ENCODE measurements around the gene TAAR1. TPM values are rescaled to one million over a fixed set of nuclear protein-coding genes. Genes with fewer than 3 reads are reported as not detected.
"Not testable (repeated sequence)": the region's sequence is repeated elsewhere in the genome, so short reads cannot be mapped to it uniquely, and the experiment has no call there.

Gene TAAR1
- total RNA-seq, 1 donor from 2014 or later: not detected

DNA sequence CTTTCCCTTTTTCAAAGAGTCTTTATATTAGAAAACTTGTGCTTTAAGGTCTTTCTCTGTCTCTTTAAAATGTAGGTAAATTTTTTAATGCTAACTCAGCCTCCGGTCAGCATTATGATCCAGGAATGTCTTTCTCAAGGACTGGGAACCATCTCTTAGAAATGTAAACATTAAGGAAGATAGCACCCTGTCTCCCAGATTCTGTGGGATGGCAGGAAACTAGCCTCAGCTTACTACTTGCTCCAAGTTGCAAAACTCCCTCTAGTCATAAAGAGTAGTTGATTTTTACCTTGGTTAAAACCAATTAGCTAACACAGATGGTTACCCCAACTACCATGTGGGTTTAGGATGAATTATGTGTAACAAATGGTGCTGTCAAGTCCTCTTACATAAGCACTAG is 4.7 kb upstream of the TAAR1 start:
- no peak for DNase-seq (ENCODE audit: low read depth in 2 of 2)

DNA sequence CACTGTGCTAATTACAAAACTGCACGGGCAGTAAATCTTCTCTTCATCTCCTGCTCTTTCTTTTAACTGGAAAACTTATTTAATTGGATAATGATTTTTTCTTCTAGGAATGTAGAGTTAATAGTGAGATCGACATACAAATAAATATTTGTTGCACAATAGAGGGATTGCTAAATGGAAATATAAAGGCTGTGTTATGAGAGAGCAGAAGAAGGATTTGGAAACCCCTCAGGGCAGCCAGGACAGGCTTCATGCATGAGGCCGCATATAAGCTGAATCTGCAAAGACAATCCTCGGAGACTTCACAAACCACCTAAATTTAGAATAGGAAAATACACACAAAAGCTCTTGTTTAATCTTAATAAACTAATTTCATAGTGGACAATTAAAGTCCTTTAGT is 2.9 kb upstream of the TAAR1 start:
- DNase-seq (ENCODE audit: low read depth in 2 of 2): no peak

DNA sequence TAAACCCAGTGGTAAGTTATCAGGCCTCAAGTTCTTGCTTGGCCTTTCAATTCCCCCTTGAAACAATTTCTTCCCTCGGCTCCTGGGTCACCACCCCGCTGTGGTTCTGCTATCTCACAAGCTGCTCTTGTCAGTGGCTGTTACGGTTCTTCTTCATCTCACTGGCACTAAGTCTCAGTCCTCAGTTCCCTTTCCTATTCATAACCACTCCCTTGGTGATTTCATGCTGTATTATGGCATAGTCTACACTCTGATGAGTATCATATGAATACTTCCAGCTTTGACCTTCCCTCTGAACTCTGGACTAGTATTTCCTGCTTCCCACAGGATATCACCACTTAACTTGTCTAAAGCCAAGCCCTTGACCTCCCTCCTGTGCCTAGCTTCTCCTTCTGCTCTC is 7.9 kb downstream of the TAAR1 start:
- no peak for DNase-seq (ENCODE audit: low read depth in 2 of 2)

DNA sequence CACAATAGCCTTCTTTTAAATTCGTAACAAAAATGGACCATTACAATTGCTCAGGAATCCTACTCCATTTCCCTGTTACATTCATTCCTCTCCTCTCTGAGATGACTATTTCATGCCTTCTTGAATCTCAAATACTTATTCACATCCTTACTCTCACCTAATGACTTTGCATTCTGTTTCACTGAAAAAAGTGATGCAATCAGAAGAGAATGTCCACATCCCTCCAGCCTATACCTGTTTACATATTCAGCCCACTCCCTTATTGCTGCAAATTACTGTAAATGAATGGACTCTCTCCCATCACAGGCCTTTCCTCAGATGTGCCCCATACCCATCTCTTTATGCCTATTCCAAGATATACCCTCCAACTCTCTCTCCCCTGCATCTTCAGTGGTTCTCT is 8.6 kb downstream of the TAAR1 start:
- no peak for DNase-seq (ENCODE audit: low read depth in 2 of 2)

DNA sequence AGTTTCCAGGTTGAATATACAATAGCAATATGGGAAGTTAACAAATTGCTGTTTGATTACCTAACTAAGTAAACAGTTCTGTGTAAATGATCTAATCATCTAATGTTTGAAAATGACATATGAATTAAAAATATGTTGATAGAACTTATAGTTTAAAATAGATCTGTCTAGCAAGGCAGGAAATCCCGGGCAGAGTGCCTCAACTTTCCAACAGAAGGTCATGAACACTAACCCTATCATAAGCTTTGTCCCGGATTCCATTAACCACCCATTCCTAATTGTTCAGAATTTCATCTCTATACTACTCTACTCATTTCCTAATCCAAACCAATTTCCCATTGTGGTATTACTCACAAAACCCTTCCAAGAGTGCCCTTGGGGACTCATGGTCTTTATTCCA is 10.2 kb downstream of the TAAR1 start:
- no peak for DNase-seq (ENCODE audit: low read depth in 2 of 2)

DNA sequence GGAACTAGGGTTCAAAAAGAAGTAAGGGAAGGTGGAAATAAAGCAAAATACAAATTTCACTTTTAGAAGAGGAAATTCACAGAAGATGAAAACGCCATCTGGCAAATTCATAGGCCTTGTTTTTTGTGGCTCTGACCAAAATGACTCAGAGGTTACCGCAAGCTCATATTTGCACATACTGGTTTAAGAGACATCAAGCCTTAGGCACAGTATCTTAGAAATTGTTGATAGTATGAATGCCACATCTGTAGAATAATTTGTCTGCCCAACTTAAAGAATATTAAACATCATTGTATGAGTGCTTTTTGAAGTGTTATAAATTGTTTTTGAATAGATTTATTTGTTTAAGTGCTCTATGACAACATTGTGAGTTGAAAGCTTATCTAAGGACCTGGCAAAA is 10.6 kb downstream of the TAAR1 start:
- DNase-seq (ENCODE audit: low read depth in 2 of 2): no peak

DNA sequence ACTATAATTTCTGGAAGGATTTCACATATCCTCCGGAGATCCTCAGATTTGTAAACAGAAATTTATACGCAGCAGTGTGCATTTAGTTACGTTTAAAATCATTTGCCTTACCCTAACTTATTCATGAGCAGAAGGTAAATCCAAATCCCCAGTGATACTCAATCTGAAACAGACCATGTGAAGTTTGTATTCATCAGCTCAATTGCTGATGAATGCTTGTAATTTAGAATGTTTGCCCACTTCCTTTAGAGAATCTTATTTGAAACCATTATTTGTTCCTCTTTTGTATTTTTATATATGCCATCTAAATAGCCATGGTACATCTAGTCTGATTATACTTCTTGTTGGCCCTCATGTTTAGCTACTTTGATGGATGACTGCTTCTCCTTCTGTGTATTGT is 15.4 kb downstream of the TAAR1 start:
- no peak for DNase-seq (ENCODE audit: low read depth in 2 of 2)

DNA sequence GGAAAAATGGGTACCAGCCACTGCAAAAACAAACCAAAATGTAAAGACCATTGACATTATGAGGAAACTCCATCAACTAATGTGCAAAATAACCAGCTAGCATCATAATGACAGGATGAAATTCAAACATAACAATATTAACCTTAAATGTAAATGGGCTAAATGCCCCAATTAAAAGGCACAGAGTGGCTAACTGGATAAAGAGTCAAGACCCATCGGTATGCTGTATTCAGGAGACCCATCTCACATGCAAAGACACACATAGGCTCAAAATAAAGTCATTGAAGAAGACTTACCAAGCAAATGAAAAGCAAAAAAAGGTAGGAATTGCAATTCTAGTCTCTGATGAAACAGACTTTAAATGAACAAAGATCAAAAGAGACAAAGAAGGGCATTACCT is 21.8 kb downstream of the TAAR1 start:
- not testable (repeated sequence) for DNase-seq (ENCODE audit: low read depth in 2 of 2)

DNA sequence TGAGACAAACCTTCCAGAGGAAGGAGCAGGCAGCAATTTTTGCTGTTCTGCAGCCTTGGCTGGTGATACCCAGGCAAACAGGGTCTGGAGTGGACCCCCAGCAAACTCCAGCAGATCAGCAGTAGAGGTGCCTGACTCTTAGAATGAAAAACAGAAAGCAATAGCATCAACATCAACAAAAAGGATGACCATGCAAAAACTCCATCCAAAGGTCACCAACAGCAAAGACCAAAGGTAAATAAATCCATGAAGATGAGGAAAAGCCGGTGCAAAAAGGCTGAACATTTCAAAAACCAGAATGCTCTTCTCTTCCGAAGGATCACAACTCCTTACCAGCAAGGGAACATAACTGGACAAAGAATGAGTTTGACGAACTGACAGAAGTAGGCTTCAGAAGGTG is 23.1 kb downstream of the TAAR1 start:
- not testable (repeated sequence) for DNase-seq (ENCODE audit: low read depth in 2 of 2)

DNA sequence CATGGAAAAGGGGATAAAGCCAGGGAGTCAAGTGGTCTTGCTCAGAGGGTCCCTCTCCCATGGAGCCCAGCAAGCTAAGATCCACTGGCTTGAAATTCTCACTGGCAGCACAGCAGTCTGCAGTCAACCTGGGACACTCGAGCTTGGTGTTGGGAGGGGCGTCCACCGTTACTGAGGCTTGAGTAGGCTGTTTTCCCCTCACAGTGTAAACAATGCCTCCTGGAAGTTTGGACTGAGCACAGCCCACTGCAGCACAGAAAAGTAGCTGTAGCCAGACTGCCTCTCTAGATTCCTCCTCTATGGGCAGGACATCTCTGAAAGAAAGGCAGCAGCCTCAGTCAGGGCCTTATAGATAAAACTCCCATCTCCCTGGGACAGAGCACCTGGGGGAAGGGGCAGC is 23.7 kb downstream of the TAAR1 start:
- not testable (repeated sequence) for DNase-seq (ENCODE audit: low read depth in 2 of 2)

DNA sequence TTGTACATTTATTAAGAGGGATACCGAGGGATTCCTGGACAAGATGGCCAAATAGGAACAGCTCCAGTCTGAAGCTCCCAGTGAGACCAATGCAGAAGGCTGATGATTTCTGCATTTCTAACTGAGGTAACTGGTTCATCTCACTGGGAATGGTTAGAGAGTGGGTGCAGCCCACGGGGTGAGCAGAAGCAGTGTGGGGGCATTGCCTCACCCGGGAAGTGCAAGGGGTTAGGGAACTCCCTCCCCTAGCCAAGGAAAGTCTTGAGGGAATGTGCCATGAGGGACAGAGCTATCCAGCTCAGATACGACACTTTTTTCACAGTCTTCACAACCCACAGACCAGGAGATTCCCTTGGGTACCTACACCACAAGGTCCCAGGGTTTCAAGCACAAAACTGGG is 24.2 kb downstream of the TAAR1 start:
- DNase-seq (ENCODE audit: low read depth in 2 of 2): no peak

DNA sequence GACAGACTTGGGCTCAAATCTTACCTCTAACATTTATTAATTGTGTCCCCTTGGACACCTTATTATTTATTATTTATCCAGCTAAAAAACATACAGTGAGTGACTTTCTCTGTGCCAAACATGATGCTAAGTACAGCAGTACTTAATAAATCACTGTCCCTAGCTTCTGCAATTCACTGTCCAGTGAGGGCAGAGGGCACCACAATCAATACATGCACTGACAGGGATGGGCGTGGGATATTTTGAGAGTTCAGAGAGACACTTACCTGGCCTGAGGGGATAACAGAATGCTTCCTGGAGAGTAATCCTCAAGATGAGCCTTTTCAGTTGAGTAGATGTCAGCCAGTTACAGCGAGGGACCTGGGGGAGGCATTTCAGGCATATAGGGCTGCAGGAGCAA is 25.6 kb downstream of the TAAR1 start:
- DNase-seq (ENCODE audit: low read depth in 2 of 2): no peak

DNA sequence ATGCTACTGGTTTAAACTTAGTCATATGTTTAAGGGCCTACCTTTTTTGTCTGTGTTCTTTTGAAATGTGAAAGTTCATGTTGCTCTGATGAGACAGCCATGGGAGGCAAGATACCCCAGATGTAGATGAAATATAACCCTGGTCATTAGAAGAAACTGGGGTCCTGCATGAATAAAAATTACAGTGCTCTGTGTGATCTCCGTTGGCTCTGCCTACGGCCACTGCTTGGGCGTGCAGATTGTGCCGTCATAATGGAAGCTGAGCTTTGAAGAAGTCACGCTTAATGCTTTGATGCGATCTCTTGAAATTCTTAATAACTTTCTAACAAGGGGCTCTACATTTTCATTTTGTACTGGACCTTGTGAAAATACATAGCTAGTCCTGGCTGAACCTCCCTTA is 34.8 kb downstream of the TAAR1 start, which contains the start of gene TAAR2:
TAAR2 (minus strand) TSS at position 101 of the 400 bp plus-strand sequence; CDS start at position 101, 0 bp downstream.
- no peak for DNase-seq (ENCODE audit: low read depth in 2 of 2)

DNA sequence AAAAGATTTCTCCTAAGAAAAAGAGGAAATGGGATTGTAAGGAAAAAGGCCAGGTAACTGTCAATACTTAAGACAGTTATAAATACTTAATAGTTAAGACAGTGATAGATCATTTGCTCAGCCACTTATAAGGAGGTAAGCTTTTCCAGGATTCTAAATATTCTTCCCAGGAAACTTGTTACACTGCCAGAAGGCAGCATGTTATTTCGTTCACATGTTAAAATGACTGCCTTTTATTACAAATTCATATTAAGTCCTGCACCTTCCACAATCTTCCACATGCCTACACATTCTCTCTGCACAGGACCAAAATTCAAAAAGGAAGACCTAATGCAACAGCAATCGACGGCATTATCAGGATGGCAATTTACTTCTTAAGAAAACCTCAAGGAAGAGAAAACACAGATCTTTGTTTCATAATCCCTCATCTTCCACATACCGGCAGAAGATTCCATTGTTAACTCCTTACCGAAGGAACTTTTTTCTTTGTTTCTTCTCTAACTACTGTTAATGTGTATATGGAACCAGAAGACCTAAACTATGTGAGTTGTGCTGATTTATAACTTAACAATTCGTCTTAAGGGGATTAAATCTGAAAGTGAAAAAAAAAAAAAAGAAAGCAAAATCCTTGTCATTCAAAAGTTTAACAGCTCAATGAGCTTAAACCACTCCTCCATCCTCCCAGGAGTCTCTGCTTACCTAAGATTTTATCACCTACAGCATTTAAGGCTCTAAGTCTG is 35.7 kb downstream of the TAAR1 start:
- no peak for DNase-seq (ENCODE audit: low read depth in 2 of 2)

DNA sequence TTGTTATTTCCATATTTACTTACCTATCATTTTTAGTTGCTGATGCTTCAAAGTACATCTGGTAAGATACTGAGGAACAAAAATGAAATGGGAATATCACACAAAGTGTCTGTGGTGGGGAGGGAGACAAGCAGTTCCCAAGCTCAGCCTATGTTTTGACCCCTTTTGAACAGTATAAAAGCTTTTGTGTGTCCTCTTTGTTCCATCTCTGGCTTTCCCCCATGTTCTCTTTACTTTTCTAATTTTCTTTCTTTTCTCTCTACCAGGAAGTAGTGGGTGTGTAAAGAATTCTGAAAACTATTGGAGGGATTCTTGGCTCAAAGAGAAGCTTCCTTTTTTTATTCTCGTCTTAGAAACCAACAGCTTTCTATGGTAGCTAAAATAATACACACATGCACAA is 42.3 kb downstream of the TAAR1 start:
- no peak for DNase-seq (ENCODE audit: low read depth in 2 of 2)

DNA sequence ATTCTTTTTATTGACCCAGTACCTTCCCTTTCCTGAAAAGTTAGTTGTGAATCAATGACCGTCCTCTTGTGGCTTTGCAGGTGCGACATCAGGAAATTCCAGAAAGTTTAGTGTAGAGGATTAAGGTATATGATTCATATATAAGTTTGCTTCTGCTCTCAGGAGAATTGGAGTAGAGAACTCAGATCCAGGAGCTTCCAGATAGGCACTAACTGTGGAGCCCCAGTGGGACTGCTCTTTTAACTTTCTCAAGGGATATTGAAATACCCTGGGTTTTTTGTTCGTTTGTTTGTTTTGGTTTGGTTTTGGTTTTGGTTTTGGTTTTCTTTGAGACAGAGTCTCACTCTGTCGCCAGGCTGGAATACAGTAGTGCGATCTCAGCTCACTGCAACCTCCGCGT is 44.4 kb downstream of the TAAR1 start:
- DNase-seq (ENCODE audit: low read depth in 2 of 2): no peak

DNA sequence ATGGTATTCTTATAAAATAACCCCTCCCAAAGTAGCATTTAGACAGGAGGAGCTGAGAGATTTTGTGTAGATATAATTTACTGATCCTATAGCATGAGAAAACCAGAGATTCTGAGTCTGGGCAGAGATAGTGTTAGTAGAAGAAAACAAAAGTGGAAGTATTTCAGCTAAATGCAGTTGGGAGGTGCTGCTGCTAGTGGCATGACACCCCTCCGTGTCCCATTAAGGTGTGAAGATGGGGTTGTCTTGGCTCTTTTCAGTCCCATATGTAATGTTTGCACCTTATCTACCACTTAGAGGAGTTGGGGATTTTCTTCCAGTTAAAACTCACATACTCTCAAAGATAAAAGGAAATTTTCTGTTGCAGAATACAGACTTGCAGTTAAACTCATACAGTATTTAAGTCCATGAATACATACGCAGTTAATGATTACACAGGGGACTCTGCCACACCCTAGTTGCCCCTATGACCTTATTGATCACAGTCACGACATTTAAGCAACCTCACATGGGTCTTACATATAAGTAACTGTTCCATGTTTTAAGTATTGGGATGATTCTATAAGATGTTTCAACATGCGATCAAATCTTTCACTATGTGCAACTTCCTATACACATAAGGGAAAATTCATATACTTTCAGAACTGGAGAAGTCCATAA is 46.4 kb downstream of the TAAR1 start:
- DNase-seq (ENCODE audit: low read depth in 2 of 2): no peak

DNA sequence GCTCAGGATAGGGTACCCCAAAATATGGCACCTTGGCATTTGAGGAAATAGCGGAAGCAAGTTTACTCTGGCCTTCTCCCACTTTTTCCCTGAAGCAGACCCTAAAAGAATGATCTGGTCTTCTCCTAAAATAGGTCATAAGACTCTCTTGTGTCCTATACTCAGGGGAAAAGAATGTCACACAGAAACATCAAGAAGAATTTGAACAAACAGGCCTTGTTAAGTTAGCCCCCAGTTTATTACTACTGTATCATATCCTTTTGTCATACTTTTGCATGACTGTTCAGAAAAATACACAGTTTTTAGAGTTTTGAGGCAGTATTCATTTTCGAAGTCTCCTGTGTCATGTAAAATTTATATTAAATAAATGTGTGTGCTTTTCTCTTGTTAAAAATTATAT is 47.4 kb downstream of the TAAR1 start:
- DNase-seq (ENCODE audit: low read depth in 2 of 2): no peak

DNA sequence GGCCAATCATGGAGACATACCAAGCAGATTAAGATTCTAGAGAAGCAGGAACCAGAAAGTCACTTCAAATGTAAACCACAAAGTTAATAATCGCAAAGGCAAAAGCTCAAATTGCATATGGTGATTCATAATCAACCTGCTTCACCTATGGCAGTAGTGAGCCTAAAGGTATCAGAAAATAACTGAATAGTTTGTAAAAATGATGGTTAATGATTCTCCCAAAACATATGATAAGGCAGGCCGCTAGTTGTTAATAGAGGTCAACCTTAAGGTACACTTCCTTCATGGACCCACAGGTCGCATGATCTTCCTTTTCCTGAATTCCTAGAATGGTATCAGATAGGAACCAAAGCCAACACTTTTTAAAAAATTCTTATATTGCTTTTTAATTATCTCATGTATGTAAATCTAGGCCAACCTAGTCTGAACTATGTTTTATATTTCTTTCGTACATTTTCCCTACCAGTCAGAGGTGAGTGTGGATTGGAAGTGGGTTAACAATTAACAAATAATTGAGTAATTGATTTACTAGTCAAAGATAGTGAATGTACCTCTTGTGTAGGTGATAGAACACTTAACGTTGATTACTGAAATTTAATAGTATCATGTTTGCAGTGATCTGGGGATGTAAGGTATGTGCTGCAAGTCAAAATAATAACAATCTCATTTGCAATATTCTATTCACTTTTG is 51.3 kb downstream of the TAAR1 start:
- no peak for DNase-seq (ENCODE audit: low read depth in 2 of 2)

DNA sequence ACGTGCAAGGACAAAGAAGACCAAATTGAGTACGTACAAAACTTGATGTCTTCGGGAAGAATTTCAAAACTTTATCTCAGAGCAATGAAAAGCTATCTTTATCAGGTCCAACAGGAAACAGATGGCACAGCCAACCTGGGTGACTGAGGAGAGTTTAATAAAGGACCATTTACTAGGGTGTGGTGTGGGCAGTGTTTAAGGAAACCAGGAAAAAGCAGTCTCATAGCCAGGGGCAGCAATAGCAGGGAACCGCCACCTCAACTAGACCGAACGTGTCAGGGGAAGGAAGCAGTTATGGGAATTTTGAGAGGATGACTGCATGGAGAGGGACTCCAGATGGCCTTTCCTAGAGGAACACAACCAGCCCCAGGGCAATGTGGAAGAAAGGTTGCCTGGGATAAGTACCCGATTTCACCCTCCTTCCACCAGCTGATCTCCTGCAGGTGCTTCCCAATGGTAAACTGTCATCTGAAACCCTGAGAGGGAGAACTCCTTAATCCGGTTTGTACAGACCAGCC is 54.3 kb downstream of the TAAR1 start:
- DNase-seq (ENCODE audit: low read depth in 2 of 2): no peak

DNA sequence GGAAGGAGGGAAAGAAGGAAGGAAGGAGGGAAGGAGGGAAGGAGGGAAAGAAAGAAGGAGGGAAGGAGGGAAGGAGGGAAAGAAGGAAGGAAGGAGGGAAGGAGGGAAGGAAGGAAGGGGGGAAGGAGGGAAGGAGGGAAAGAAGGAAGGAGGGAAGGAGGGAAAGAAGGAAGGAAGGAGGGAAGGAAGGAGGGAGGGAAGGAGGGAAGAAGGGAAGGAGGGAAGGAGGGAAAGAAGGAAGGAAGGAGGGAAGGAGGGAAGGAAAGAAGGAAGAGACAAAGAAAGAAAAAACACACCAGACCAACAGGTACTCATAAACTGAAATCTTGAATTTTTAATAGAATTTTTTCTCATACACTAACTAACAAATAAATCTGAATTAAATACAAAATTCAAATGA is 58.1 kb downstream of the TAAR1 start:
- DNase-seq (ENCODE audit: low read depth in 2 of 2): not testable (repeated sequence)

DNA sequence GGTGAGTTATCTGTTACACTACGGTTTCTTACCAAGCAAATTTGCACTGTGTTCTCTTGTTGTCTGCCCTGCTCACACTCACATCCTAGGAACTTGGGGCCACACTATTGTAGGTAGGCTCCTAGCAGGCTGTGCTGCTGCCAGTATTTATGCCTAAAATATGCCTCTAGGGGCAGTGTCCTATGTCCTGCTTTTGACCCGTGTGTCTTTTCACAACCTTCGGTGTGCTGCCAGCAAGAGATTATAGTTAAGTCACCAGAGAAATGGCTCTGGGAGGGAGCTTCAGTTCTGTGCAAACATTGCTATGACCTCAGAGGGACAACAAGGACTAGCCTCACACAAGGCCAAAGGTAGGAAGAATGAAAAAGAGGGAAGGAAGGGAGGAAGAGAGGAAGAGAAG is 60.5 kb downstream of the TAAR1 start:
- no peak for DNase-seq (ENCODE audit: low read depth in 2 of 2)

DNA sequence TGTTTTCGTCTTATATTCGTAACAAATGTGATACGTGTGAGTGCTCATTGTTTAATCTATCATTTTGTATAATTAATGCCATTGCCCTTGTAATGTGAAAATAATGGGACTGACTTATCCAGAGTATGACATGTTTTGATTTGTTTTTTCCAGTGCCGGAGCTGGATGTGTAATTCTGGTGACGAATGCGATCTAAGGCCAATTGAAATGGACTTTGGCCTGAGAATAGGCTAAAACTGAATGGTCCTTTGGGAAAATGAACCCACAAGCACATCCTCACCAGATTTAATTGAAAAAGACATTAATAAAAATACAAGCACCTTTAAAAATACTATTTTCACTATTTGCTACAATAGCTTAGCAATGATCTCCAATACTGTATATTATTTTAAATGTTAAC is 62.8 kb downstream of the TAAR1 start:
- no peak for DNase-seq (ENCODE audit: low read depth in 2 of 2)

Data from dermis microvascular lymphatic vessel endothelial cell (primary cell).